DOHH2 (cell line): Measurements from ENCODE around the gene FN1.

Source experiments
- H3F3A ChIP-seq: fragments of 200-600 bp; sonication (generic), shearing (Covaris generic); 2 replicates; pipeline ENCODE4 v1.6.0; 2016; ENCODE audit warnings: antibody characterized with exemption, mild to moderate bottlenecking; ENCODE audit not compliant: control insufficient read depth, insufficient read depth
- H3K27ac ChIP-seq: fragments of 200-600 bp; sonication (generic); 2 replicates; pipeline ENCODE4 v1.5.1; 2014; ENCODE audit warnings: low read depth, mild to moderate bottlenecking, low read length, moderate library complexity
- H3K27me3 ChIP-seq: fragments of 200-600 bp; sonication (generic); 2 replicates; pipeline ENCODE4 v1.6.1; 2014; ENCODE audit warnings: mild to moderate bottlenecking, low read length, mixed read lengths; ENCODE audit not compliant: control insufficient read depth
- H3K36me3 ChIP-seq: fragments of 200-600 bp; sonication (generic); 2 replicates; pipeline ENCODE4 v1.6.1; 2014; ENCODE audit warnings: mild to moderate bottlenecking, low read length, moderate library complexity, mixed read lengths; ENCODE audit not compliant: control insufficient read depth
- H3K4me1 ChIP-seq: fragments of 200-600 bp; sonication (generic); 2 replicates; pipeline ENCODE4 v1.6.1; 2014; ENCODE audit warnings: mild to moderate bottlenecking, low read length, mixed read lengths; ENCODE audit not compliant: control insufficient read depth
- H3K4me2 ChIP-seq: fragments of 200-600 bp; sonication (generic); 2 replicates; pipeline ENCODE4 v1.6.0; 2014; ENCODE audit warnings: mild to moderate bottlenecking, low read length, moderate library complexity
- H3K4me3 ChIP-seq: fragments of 200-600 bp; sonication (generic); 2 replicates; pipeline ENCODE4 v1.5.1; 2014; ENCODE audit warnings: mild to moderate bottlenecking, low read length, mixed read lengths
- H3K79me2 ChIP-seq: fragments of 200-600 bp; sonication (generic); 2 replicates; pipeline ENCODE4 v1.6.1; 2014; ENCODE audit warnings: mild to moderate bottlenecking, low read length, mixed read lengths; ENCODE audit not compliant: control insufficient read depth
- H3K9me2 ChIP-seq: fragments of 200-600 bp; sonication (generic); replicated peaks from 2 replicates; pipeline ENCODE4 v1.6.1; 2014; ENCODE audit warnings: mild to moderate bottlenecking, low read length, mixed read lengths; ENCODE audit not compliant: control insufficient read depth
- H3K9me3 ChIP-seq: fragments of 200-600 bp; sonication (generic); 2 replicates; pipeline ENCODE4 v1.6.1; 2014; ENCODE audit warnings: antibody characterized with exemption, low read length, mixed read lengths; ENCODE audit not compliant: control insufficient read depth, insufficient read depth
- H4K20me1 ChIP-seq: fragments of 200-600 bp; sonication (generic); 2 replicates; pipeline ENCODE4 v1.6.0; 2014; ENCODE audit warnings: low read depth, mild to moderate bottlenecking, antibody characterized with exemption, low read length, moderate library complexity; ENCODE audit not compliant: control insufficient read depth, insufficient read depth
- CTCF ChIP-seq: fragments of 200-600 bp; sonication (generic); IDR thresholded peaks from one replicate; pipeline ENCODE4 v1.5.1; 2014; ENCODE audit warnings: antibody characterized with exemption, mild to moderate bottlenecking, low read depth, low read length; ENCODE audit not compliant: poor library complexity, severe bottlenecking
- EZH2phosphoT487 ChIP-seq: fragments of 200-600 bp; sonication (generic); IDR thresholded peaks from 2 replicates; pipeline ENCODE4 v1.6.1; 2017; ENCODE audit warnings: borderline replicate concordance, mild to moderate bottlenecking, antibody characterized with exemption, low read length, moderate library complexity, mixed read lengths

Gene FN1

GRCh38 chr2:215384710-215385109 lies 51.2 kb downstream of the FN1 start:
- no peak overlapping the region for H3K27ac ChIP-seq
- no peak overlapping the region for H3K4me3 ChIP-seq
- H3K4me2 ChIP-seq = no peak overlapping the region
- H3K4me1 ChIP-seq = no peaks in the 10 kb centered on the region
- H3F3A ChIP-seq = no peaks in the 10 kb centered on the region
- TF ChIP-seq EZH2phosphoT487 (no peak), CTCF (no peak)
- H3K9me2 ChIP-seq = no peaks in the 10 kb centered on the region
- no peaks in the 10 kb centered on the region for H3K9me3 ChIP-seq
- no peaks in the 10 kb centered on the region for H4K20me1 ChIP-seq
- no peaks in the 10 kb centered on the region for H3K36me3 ChIP-seq
- H3K79me2 ChIP-seq = no peaks in the 10 kb centered on the region
- H3K27me3 ChIP-seq = no peaks in the 10 kb centered on the region

GRCh38 chr2:215383652-215384279 lies 52.1 kb downstream of the FN1 start:
- H3K9me3 ChIP-seq = no peaks in the 10 kb centered on the region
- H3K9me2 ChIP-seq = no peaks in the 10 kb centered on the region
- TF ChIP-seq EZH2phosphoT487 (no peak), CTCF (no peak)
- H4K20me1 ChIP-seq = no peaks in the 10 kb centered on the region
- H3K27ac ChIP-seq = no peak overlapping the region
- no peaks in the 10 kb centered on the region for H3K36me3 ChIP-seq
- no peaks in the 10 kb centered on the region for H3K79me2 ChIP-seq
- H3K27me3 ChIP-seq = no peaks in the 10 kb centered on the region
- H3K4me1 ChIP-seq = no peaks in the 10 kb centered on the region
- no peak overlapping the region for H3K4me2 ChIP-seq
- no peak overlapping the region for H3K4me3 ChIP-seq
- H3F3A ChIP-seq = no peaks in the 10 kb centered on the region

DNA sequence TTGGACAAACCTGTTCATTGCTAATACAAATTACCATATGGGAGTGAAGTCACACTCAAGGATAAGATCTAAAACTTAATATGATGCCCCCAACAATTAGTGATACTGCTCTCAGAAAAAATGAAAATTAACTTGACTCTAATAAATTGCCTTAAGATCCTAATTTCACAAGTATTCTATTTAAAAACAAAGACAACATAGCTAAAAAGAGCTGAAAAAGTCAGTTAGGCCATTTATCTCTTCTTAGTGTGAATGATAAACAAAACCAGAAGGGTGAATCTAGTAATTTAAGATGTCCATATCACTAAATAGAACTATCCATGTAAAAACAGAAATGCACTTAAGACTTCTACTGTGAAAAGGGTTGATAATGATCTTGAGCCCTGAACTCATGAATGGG lies 53.4 kb downstream of the FN1 start:
- no peaks in the 10 kb centered on the region for H3K79me2 ChIP-seq
- H3K4me3 ChIP-seq = no peak overlapping the region
- H3K4me2 ChIP-seq = no peak overlapping the region
- H3F3A ChIP-seq = no peaks in the 10 kb centered on the region
- no peak for TF ChIP-seq CTCF
- no peaks in the 10 kb centered on the region for H3K9me3 ChIP-seq
- no peaks in the 10 kb centered on the region for H3K27me3 ChIP-seq
- H3K27ac ChIP-seq = no peak overlapping the region
- no peaks in the 10 kb centered on the region for H3K4me1 ChIP-seq
- H3K9me2 ChIP-seq = no peaks in the 10 kb centered on the region
- no peaks in the 10 kb centered on the region for H3K36me3 ChIP-seq
- H4K20me1 ChIP-seq = no peaks in the 10 kb centered on the region

DNA sequence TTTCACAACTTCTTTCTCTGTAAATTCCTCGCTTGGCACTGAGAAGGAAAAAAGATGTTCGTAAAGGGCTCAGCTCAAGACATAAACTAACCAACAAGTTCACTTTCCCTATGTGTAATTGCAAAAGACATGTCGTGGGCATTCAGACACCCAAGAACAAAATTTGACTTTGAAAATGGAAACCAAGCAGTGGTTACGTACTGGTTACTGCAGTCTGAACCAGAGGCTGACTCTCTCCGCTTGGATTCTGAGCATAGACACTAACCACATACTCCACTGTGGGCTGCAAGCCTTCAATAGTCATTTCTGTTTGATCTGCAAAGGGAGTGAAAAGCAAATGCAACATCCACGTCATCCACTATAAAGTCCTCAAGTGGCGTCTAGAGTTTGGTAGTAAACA lies 53.9 kb downstream of the FN1 start:
- Histone ChIP-seq H3K27ac (no peak overlapping the region), H3K79me2 (no peaks in the 10 kb centered on the region), H3K36me3 (no peaks in the 10 kb centered on the region), H4K20me1 (no peaks in the 10 kb centered on the region), H3K9me3 (no peaks in the 10 kb centered on the region), H3K9me2 (no peaks in the 10 kb centered on the region), H3F3A (no peaks in the 10 kb centered on the region), H3K4me1 (no peaks in the 10 kb centered on the region), H3K4me2 (no peak overlapping the region), H3K4me3 (no peak overlapping the region), H3K27me3 (no peaks in the 10 kb centered on the region)
- TF ChIP-seq EZH2phosphoT487 = no peak
- TF ChIP-seq CTCF = no peak
